ENCODE measurements around the gene SEZ6L2.

- TF ChIP-seq CTCF (IDR thresholded peaks at IDR 0.05) (no peak), ZFX (IDR thresholded peaks at IDR 0.05; ENCODE audit: borderline replicate concordance) (no peak)
Measured at GRCh38 chr16:29921034-29921385, 21.7 kb upstream of the SEZ6L2 start.
